HK-2 (cell line): Measurements from ENCODE around the gene SPATC1L.

ENCODE experiments used
- DNase-seq: peaks from one replicate; pipeline ENCODE4 v3.0.0-alpha.2; 2018; ENCODE audit not compliant: unreplicated experiment

The SPATC1L gene

DNA sequence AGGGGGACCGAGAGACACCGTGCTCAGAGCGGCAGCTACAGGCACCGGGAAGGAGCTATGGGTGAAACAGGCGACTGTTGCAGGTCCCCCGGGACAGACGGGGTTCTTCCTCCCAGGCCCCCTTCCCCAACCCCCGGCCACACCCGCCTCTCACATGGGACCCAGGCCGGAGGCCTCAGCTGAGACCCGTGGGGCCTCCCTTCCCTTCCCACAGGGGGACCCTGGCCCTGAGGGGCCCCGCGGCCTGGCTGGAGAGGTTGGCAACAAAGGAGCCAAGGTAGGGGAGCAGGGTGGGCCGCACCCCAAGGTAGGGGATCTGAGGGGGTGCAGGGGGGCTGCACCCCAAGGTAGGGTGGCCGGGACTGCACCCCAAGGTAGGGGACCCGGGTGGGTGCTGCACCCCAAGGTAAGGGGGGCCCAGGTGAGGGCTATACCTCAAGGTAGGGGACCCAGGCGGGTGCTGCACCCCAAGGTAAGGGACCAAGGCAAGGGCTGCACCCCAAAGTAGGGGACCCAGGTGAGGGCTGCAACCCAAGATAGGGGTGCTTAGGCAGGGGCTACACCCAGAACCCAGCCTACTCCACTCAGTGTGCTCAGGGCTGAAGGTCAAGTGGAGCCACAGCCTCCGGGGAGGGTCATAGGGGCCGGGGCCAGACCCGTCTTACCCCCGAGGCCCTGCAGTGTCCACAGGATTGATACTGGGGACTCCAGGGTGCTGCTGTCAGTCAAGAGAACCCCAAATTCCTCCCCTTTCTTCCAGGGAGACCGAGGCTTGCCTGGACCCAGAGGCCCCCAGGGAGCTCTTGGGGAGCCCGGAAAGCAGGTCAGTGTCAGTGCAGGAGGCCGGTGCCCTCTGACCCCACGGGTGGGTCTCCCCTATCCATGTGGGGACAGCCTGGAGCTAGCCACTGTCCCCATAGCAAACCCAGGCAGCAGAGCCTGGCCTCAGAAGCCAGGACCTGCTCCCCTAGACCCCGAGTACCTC lies 63.7 kb downstream of the SPATC1L start:
- DNase-seq = no peak

DNA sequence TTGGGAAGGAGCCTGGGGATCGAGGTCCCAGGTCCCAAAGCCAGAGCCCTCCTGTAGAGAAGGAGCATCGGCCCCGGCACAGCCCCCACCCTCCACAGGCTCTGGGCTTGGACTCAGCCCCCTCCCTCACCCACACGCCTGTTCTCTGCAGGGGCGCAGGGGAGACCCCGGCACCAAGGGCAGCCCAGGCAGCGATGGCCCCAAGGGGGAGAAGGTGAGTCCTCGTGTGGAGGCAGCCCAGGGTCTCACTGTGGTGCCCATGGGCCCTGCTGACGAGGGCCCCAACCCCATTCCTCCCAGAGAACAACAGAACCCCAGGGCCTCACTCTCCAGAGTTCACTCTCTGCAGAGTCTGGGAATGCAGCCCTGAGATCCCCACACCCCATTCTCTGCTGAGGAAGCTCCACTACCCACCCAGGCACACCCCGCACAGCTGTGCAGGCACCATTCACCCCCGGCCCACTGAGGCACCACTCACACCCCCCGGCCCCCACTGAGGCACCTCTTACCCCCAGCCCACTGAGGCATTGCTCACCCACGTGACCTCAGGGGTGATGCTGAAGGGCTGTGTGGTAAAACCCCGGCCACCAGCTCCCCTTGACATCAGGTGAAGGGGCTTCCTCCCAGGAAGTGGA lies 64.5 kb downstream of the SPATC1L start:
- no peak for DNase-seq

DNA sequence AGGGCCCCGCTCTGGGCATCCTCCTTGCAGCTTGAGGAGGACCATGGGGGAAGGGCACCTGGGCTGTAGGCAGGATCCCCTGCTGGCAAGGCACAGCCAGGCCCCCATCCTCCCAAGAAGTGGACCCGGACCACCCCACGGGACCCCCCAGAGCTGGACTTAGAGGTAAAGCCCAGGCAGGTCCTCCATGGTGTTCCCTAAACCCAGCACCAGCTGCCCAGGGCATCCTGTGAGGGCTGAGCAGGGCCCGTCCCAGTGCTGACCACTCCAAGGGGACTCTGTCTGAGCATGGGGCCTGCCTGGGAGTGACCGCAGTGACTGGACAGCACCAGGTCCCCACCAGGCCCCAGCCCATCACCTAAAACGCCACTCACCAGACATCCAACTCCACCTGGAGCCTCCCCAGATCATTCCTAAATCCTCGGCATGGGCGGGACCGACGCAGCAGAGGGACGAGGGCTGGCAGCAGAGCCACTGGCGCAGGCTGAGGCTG lies 65.1 kb downstream of the SPATC1L start:
- no peak for DNase-seq

DNA sequence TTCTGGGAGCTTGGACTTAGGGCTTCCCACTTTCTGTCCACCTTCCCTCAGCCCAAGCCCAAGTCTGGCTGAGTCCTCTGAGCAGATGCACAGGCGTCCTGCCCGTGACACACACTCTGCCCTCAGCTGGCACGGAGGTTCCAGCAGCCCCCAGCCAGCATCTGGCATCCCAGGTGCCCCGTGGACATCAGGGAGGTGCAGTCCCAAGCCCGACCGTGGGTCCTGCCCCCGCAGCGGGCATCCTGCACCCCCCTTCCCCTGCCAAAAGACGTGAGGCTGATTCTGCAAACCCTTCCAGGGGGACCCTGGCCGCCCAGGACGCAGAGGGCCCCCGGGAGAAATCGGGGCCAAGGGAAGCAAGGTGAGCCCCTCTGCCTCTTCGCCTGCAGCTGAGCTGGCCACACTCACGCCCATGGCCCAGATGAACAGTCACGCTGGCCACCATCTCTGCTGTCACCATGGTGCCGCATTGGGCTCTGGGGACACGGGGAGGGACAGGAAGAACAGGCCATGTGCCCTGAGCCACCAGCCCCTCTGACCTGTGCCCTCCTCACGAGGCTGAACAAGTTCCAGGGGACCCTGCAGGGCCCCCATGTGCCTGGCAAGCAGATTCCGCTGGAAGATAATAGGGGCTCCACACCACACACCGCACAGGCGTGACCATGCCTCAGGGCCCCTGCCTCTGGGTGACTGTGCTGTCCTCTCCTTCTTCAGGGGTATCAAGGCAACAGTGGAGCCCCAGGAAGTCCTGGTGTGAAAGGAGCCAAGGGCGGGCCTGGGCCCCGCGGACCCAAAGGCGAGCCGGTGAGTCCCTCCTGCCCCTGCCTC lies 65.7 kb downstream of the SPATC1L start:
- no peak for DNase-seq

DNA sequence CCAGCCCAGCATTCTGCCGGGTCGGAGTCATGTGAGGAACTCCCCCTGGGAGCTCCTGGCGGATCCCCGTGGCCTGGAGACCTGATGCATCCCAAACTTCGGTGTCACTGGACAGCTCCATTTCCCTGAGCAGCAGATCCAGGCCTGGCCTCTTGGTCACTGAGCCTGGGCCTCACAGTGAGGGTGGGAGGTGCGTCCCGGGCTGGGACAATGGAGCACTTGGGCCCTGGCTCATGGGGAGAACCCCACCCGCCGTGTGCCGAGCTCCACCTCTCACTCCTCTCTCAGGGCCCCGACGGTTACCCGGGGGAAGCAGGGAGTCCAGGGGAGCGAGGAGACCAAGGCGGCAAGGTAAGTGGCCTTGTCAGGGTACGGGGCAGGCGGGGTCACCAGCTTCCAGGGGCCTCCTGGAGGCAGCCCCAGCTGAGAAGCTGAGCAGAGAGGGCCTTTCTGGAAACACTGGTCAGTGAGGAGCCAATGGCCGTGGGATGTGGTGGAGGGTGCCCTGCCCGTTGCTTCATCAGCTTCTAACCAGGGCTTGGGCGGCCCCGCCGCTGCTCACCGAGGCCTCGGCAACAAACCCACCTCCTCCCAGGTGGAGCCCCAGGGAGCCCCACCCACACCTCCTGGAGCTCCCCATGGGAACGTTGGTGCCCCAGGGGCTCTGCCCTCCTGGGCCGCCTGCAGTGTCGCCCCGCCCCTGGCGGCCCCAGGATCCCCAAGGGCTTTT lies 66.5 kb downstream of the SPATC1L start:
- no peak for DNase-seq

DNA sequence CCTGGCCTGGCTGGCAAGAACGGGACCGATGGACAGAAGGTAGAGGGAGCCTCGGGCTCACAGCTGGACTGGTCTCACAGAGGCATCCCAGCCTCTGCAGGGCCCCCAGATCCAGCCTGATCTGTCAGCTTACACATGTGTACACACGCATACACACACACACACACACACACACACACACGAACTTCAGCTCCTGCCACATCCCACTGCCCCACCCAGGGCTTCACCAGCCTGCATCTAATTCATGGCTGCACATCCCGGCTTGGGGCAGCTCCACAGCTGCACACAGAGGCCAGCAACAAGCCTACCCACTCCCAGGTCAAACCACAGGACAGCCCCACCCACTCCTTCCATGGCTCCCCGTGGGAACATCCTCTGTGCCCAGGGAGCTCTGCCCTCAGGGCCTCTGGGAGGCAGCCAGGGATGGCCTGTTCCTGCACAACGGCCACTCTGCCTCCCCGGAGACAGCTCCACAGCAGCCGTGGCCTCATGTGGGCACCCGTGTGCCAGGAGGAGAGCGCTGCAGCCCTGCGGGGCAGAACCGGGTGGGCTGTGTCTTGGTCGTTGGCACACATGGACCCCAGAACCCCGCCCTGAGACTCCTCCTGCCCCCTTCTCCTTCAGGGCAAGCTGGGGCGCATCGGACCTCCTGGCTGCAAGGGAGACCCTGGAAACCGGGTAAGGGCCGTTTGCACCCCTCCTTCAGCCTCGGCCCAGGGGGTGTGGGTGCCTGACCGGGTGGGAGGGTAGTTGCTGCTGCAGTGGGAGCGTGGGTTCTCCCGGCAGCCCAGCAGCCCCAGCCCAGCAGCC lies 67.3 kb downstream of the SPATC1L start:
- DNase-seq = no peak

DNA sequence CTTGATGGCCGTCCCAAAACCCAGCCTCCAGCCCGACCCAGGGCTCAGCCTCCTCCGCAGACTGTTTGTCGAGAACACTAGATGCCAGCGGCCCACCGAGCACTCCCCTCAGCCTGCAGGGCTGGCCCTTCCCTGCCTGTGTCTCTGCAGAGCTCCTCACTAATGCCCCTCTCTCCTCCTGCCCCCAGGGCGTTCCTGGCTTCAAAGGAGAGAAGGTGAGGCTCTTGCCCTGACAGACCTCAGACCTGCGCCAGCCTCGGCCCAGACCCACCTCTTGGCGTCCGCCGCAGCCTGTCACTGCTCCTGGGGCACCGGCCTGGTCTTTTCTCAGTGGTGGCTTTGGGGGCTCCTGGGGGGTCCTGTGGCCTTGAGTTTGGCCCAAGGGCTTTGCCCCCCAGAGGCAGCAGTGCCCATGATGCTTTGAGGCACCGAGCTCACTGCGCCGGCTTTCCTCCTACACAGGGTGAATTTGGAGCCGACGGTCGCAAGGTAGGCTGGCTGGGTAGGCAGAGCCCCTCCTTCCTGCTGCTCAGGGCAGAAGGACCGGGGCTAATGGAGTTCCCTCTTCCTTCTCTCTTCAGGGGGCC lies 68.0 kb downstream of the SPATC1L start:
- DNase-seq = no peak

DNA sequence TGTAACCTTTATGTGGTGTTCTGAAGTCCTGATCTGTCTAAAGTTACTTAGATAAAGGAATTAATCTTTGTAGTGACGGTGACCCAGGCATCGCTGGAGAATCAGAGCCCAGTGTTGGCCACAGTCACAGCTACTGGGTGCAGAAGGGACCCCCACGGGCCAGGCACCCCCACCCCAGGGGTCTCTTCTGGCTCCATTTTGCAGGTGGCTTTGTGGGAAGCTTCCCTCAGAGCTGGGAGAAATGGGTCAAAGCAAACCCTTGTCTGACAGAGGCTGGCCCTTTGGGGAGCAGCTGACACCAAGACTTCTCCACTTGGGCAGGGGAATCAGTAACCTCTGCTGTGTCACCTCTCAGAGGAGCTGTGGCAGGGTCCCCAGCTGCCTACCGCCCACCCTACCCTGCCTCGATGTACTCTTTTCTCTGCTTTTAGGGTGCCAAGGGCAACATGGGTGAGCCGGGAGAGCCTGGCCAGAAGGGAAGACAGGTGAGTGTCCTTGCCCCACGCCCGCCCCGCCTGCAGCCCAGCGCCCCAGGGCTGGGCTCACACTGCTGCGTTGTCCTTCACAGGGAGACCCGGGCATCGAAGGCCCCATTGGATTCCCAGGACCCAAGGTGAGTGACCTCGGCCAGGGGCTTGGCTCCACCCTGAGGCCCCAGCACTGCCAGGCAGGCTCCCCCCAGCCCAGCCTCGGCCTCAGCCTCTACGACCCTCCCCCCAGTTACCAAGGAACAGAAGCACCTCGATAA lies 68.6 kb downstream of the SPATC1L start:
- DNase-seq = no peak

DNA sequence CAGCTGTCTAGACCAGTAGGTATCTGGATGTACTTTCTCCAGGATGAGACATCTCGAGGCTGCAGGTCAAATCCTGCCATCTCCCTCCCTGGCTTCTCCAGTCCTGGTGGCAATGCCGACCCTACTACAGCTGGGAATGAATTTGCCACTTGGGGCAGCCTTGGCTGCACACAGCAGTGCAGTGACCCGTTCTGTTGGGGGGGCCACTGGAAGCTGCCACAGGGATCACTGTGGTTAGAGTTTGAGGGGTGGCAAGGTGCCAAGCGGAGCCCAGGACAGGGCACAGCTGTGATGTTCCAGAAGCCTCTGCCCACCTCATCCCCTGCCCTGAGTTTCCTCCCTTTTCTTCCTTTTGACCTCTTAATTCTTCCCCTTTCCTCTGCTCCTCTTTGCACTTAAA lies 69.3 kb downstream of the SPATC1L start:
- DNase-seq = no peak

DNA sequence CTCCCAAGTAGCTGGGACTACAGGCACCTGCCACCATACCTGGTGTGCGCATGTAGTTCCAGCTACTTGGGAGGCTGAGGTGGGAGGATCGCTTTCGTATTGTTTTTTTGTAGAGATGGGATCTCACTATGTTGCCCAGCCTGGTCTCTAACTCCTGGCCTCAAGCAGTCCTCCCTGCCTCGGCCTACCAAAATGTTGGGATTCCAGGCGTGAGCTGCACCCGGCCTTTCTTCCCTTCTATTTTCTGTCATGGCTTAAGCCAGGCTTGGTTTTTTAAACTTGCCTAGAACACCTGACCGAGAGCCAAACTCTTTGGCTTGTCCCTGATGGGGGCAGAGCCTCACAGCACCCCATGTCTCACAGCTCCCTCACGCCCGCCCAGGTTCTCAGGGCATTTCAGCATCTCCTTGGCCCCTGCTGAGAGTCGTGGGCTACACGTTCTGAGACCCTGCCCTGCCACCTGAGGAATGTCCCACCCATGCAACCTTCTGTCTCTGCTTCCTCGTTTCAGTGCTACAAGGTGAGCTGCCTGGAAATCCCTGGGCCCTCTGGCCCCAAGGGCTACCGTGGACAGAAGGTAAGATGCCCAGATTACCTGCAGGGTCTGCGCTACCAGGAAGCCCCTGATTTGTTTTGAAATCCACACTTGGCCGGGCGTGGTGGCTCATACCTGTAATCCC lies 70.6 kb downstream of the SPATC1L start:
- no peak for DNase-seq

DNA sequence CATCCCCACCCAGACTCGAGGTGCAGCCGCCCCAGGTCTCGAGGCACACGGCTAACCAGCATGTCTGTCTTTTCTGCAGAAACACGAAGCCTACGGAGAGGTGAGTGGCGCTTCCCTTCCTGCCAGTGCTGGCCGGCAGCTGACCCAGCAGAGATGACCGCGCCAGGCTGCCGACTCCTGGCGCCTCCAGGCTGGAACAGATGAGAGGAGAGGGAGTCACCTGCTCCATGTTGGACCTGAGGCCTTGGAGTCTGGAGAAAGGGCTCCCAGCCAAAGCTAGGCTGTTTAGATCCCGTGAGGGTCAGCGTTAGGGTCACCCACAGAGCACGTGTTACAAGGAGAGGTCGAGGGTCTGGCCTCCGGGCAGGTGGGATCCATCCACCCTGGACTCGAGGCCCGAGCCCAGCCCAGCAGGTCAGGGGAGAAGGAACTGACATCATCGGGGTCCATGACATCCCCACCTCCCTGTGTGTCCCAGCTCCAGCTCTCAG lies 71.5 kb downstream of the SPATC1L start:
- DNase-seq = no peak

DNA sequence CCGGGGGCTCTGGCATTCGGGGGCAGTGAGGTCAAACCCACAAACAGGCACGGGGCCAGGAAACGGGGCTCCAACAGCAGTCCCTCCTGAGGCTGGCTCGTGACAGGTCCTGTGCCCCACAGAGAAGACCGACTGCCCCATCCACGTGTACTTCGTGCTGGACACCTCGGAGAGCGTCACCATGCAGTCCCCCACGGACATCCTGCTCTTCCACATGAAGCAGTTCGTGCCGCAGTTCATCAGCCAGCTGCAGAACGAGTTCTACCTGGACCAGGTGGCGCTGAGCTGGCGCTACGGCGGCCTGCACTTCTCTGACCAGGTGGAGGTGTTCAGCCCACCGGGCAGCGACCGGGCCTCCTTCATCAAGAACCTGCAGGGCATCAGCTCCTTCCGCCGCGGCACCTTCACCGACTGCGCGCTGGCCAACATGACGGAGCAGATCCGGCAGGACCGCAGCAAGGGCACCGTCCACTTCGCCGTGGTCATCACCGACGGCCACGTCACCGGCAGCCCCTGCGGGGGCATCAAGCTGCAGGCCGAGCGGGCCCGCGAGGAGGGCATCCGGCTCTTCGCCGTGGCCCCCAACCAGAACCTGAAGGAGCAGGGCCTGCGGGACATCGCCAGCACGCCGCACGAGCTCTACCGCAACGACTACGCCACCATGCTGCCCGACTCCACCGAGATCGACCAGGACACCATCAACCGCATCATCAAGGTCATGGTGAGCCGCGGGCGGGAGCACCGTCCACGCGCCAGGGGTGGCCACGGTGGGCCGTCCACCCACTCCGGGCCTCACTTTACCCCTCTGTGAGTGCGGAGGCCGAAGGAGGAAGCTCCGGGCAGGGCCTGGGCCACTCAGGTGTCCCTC lies 72.2 kb downstream of the SPATC1L start:
- no peak for DNase-seq

DNA sequence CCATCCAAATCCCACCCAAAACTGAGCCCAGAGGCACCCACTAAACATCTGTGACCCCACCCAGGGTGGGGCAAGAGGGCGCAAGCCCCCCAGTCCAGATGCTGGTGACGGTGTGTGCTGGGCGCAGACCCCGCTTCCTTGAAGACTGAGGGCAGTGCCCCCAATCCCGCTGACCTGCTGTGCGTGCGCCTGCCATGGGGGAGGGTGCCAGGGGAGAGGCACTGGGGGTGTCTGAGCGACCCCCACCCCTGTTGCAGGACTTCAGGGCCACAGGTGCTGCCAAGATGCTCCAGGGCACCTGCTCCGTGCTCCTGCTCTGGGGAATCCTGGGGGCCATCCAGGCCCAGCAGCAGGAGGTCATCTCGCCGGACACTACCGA lies 73.1 kb downstream of the SPATC1L start:
- no peak for DNase-seq
